HL-60/S4 treated with phorbol 12-myristate 13-acetate at 8.2 ng/mL for 4 days and 3 days (cell line): ENCODE results near the gene HSP90AB1.
"Not testable (repeated sequence)": the region's sequence is repeated elsewhere in the genome, so short reads cannot be mapped to it uniquely, and the experiment has no call there.

Experiments used
- in situ Hi-C: fragments of 300-500 bp; cut with MboI; formaldehyde crosslinking; loops from 2 replicates; pipeline ENCODE4 v1.15.0; 2022; ENCODE audit warnings: low sequenced_read_pairs

HSP90AB1 gene

GRCh38 chr6:44221961-44222335 is 25.0 kb upstream of the HSP90AB1 start:
- in situ Hi-C loops = no loop called here

GRCh38 chr6:44222486-44223318 is 24.2 kb upstream of the HSP90AB1 start:
- in situ Hi-C loops = no loop called here

GRCh38 chr6:44223319-44224028 is 23.4 kb upstream of the HSP90AB1 start, which contains the start of gene SLC29A1:
TSS of gene SLC29A1 (plus strand) at chr6:44223595. CDS start at chr6:44227314, 3,719 bp downstream.
- in situ Hi-C loops = no loop called here

GRCh38 chr6:44224029-44224964 is 22.6 kb upstream of the HSP90AB1 start:
- in situ Hi-C loops = no loop called here

GRCh38 chr6:44224965-44225305 is 22.0 kb upstream of the HSP90AB1 start:
- in situ Hi-C loops = no loop called here

GRCh38 chr6:44225579-44226325 is 21.1 kb upstream of the HSP90AB1 start:
- in situ Hi-C loops = no loop called here

- in situ Hi-C loops = no loop called here
Measured at GRCh38 chr6:44226368-44227147, 20.3 kb upstream of the HSP90AB1 start.

- in situ Hi-C loops = no loop called here
Measured at GRCh38 chr6:44227148-44227793, 19.6 kb upstream of the HSP90AB1 start.

- in situ Hi-C loops = no loop called here
Measured at GRCh38 chr6:44228031-44228430, 18.9 kb upstream of the HSP90AB1 start.

GRCh38 chr6:44228433-44228832 is 18.5 kb upstream of the HSP90AB1 start:
- in situ Hi-C loops = no loop called here

- in situ Hi-C loops = no loop called here
Measured at GRCh38 chr6:44228836-44229235, 18.1 kb upstream of the HSP90AB1 start.

- in situ Hi-C loops = no loop called here
Measured at GRCh38 chr6:44229376-44230033, 17.4 kb upstream of the HSP90AB1 start.

GRCh38 chr6:44230034-44230675 is 16.7 kb upstream of the HSP90AB1 start:
- in situ Hi-C loops = no loop called here

GRCh38 chr6:44231426-44231825 is 15.5 kb upstream of the HSP90AB1 start:
- in situ Hi-C loops = not testable (repeated sequence)

- in situ Hi-C loops = no loop called here
Measured at GRCh38 chr6:44232676-44233566, 14.0 kb upstream of the HSP90AB1 start.

- in situ Hi-C loops = no loop called here
Measured at GRCh38 chr6:44233567-44234100, 13.3 kb upstream of the HSP90AB1 start.
